Measurements from ENCODE around the gene SLC4A2. TPM values are rescaled to one million over a fixed set of nuclear protein-coding genes. Genes with fewer than 3 reads are reported as not detected.
A peak's percentile ranks its signal among the peaks of the same experiment; 100 is the strongest.

The SLC4A2 gene
- total RNA-seq (2014; rRNA removed; shearing (Covaris generic)) (64.2 and 112 TPM in 2 replicates), total RNA-seq (2022) (81.4 and 86.0 TPM in 2 replicates), Bru-seq, nascent RNA (percentile 48 among the genes with signal in this experiment), BruChase-seq, experiment 1, labeled RNA remaining after a 6-hour chase (percentile 61 among the genes with signal in this experiment), BruChase-seq, experiment 2, labeled RNA remaining after a 2-hour chase (percentile 61 among the genes with signal in this experiment)
- long read RNA-seq, full-length matches to known transcripts, result 52 of 110 reads
- long read RNA-seq, partial matches to known transcripts, result 28 of 110 reads
- long read RNA-seq, other reads (novel, unspliced or antisense), result 30 of 110 reads

- intact Hi-C loops (cut with micrococcal nuclease; ENCODE audit: unreplicated experiment), result loop anchor here (1.0 kb wide), 2 partner anchors 21 to 52 kb away; partner anchors contain the start of gene FASTK
- no peaks in the 10 kb centered on the region for H4K20me1 ChIP-seq (ENCODE audit: insufficient read depth, low read length)
- ChIA-PET POLR2A (interaction anchor here (0.8 to 1.3 kb wide), 2 partner anchors 9 to 24 kb away, joined by 3 read pairs; partner anchors contain the start of gene TMUB1), CTCF (ENCODE audit: unreplicated experiment) (interaction anchor here (0.6 kb wide), 1 partner anchor 27 kb away, joined by 3 read pairs; no protein-coding TSS in a partner anchor)
- peak; percentile 83 for DNase-seq (ENCODE audit: low spot score)
- H3K9me2 ChIP-seq (ENCODE audit: insufficient read depth, low read length), result no peaks in the 10 kb centered on the region
- peak within 1 kb of the TSS; percentile 98 for H3K4me3 ChIP-seq (ENCODE audit: low read depth, low read length, poor library complexity, severe bottlenecking)
- peaks cover 11% of the 10 kb centered on the region for H3K36me3 ChIP-seq (ENCODE audit: insufficient read depth, low read length)
- TF ChIP-seq, protein P1, sequence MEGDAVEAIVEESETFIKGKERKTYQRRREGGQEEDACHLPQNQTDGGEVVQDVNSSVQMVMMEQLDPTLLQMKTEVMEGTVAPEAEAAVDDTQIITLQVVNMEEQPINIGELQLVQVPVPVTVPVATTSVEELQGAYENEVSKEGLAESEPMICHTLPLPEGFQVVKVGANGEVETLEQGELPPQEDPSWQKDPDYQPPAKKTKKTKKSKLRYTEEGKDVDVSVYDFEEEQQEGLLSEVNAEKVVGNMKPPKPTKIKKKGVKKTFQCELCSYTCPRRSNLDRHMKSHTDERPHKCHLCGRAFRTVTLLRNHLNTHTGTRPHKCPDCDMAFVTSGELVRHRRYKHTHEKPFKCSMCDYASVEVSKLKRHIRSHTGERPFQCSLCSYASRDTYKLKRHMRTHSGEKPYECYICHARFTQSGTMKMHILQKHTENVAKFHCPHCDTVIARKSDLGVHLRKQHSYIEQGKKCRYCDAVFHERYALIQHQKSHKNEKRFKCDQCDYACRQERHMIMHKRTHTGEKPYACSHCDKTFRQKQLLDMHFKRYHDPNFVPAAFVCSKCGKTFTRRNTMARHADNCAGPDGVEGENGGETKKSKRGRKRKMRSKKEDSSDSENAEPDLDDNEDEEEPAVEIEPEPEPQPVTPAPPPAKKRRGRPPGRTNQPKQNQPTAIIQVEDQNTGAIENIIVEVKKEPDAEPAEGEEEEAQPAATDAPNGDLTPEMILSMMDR (conservative IDR thresholded peaks at IDR 0.05; ENCODE audit: low read length), result peak; percentile 73
- TF ChIP-seq EZH2phosphoT487 (IDR thresholded peaks at IDR 0.05; ENCODE audit: borderline replicate concordance, low read depth, low read length), result no peak
- no peaks in the 10 kb centered on the region for H3K9me3 ChIP-seq (ENCODE audit: low read length)
- H3K27ac ChIP-seq (ENCODE audit: low read depth, low read length, poor library complexity, severe bottlenecking), result peak within 1 kb of the TSS; percentile 70
- no TSS peak for BruUV-seq (replicated peaks)
- peaks cover 33% of the 10 kb centered on the region for H3K4me1 ChIP-seq (ENCODE audit: insufficient read depth, low read length, poor library complexity, severe bottlenecking)
- H3K79me2 ChIP-seq (ENCODE audit: insufficient read depth, low read depth, low read length), result peaks cover 14% of the 10 kb centered on the region; the same call in 1 of the 2 replicates
- H3K4me2 ChIP-seq (ENCODE audit: low read length), result peak within 1 kb of the TSS; percentile 98
- peak within 1 kb of the TSS; percentile 87 for H2AFZ ChIP-seq (ENCODE audit: low read length)
Observed at GRCh38 chr7:151059367-151060112, at the start of gene SLC4A2. TSS of gene SLC4A2 (plus strand) at chr7:151059589. CDS start at chr7:151061988, 2,399 bp downstream.

DNA sequence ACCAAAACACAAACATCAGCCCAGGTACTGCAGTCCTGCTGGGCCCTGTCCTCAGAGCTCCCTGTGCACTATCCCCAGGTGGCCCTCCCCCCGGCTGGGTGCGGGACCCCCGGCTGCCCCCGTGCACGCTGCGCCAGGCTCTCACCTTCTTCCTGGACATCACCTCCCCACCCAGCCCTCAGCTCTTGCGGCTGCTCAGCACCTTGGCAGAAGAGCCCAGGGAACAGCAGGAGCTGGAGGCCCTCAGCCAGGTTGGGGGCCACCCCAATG, 49.4 kb upstream of the SLC4A2 start:
- Histone ChIP-seq H3K27ac (ENCODE audit: low read depth, low read length, poor library complexity, severe bottlenecking) (no peak overlapping the region), H3K4me3 (ENCODE audit: low read depth, low read length, poor library complexity, severe bottlenecking) (no peak overlapping the region), H3K4me1 (ENCODE audit: insufficient read depth, low read length, poor library complexity, severe bottlenecking) (peaks cover 7% of the 10 kb centered on the region), H3K4me2 (ENCODE audit: low read length) (no peak overlapping the region), H3K36me3 (ENCODE audit: insufficient read depth, low read length) (no peaks in the 10 kb centered on the region), H3K9me2 (ENCODE audit: insufficient read depth, low read length) (no peaks in the 10 kb centered on the region), H3K9me3 (ENCODE audit: low read length) (no peaks in the 10 kb centered on the region), H3K79me2 (ENCODE audit: insufficient read depth, low read depth, low read length) (no peaks in the 10 kb centered on the region), H2AFZ (ENCODE audit: low read length) (no peak overlapping the region), H4K20me1 (ENCODE audit: insufficient read depth, low read length) (no peaks in the 10 kb centered on the region)
- TF ChIP-seq, protein P1 (conservative IDR thresholded peaks at IDR 0.05; ENCODE audit: low read length), result no peak
- TF ChIP-seq EZH2phosphoT487 (IDR thresholded peaks at IDR 0.05; ENCODE audit: borderline replicate concordance, low read depth, low read length), result no peak
- intact Hi-C loops (cut with micrococcal nuclease; ENCODE audit: unreplicated experiment), result no loop called here
- ChIA-PET CTCF (ENCODE audit: unreplicated experiment) (interaction anchor here (1.1 kb wide), 1 partner anchor 112 kb away, joined by 3 read pairs; no protein-coding TSS in a partner anchor), POLR2A (interaction anchor here (0.6 kb wide), 1 partner anchor 16 kb away, joined by 3 read pairs; no protein-coding TSS in a partner anchor)
- no TSS peak for BruUV-seq (replicated peaks)
- no peak for DNase-seq (ENCODE audit: low spot score)

Data from OCI-LY7 (cell line).